Neural cell (in vitro differentiated cells): Measurements from ENCODE around the gene LDLRAD3.

Experiments used
- CTCF ChIP-seq: fragments of 450-650 bp; IDR thresholded peaks from 2 replicates; pipeline ENCODE4 v1.5.1; 2014; ENCODE audit warnings: antibody characterized with exemption, mild to moderate bottlenecking, moderate library complexity; ENCODE audit not compliant: poor library complexity, severe bottlenecking
- EZH2 ChIP-seq: fragments of 200-600, 300-800 bp; shearing (Covaris generic), sonication (generic); IDR thresholded peaks from 2 replicates; pipeline ENCODE4 v1.6.1; 2014; ENCODE audit warnings: antibody characterized with exemption, low read length, borderline replicate concordance, mild to moderate bottlenecking; ENCODE audit not compliant: insufficient read depth, poor library complexity, severe bottlenecking

DNA sequence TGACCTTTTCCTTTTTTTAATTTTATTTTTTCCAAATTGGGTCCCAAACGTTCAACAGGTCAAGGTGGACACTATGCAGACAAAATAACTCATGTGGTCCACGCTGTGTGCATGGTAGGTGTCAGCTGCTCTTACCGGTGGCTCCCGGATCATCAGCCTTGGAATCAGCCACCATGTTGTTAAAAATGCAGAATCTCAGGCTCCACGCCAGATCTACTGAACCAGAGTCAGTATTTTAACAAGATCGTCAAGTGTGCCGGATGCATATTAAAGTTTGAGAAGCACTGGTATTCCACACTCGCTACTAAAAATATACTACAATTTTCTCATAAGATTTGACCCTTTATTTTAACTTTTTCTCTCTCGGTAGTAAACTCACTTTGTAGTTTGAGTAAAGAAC lies 553 bp upstream of the LDLRAD3 start:
- TF ChIP-seq CTCF (no peak), EZH2 (no peak)
